HFFc6 (cell line): ENCODE results near the gene CDK5RAP3. TPM values are rescaled to one million over a fixed set of nuclear protein-coding genes. Genes with fewer than 3 reads are reported as not detected.
"Not testable (repeated sequence)": the region's sequence is repeated elsewhere in the genome, so short reads cannot be mapped to it uniquely, and the experiment has no call there.

ENCODE experiments used
- DNase-seq: peaks from one replicate; pipeline ENCODE4 v3.0.0-alpha.2; 2018
- H3K27ac Mint-ChIP-seq: 2 replicates; pipeline ENCODE4 v1.8.0; 2020; ENCODE audit warnings: mild to moderate bottlenecking, mixed read lengths
- H3K27me3 Mint-ChIP-seq: 2 replicates; pipeline ENCODE4 v1.8.0; 2021; ENCODE audit warnings: mild to moderate bottlenecking, moderate library complexity, mixed read lengths; ENCODE audit not compliant: insufficient read depth
- H3K36me3 Mint-ChIP-seq: 2 replicates; pipeline ENCODE4 v1.8.0; 2021; ENCODE audit warnings: low read depth, mixed read lengths
- H3K4me1 Mint-ChIP-seq: 2 replicates; pipeline ENCODE4 v1.8.0; 2020; ENCODE audit warnings: low read depth, mixed read lengths
- H3K4me3 Mint-ChIP-seq: 2 replicates; pipeline ENCODE4 v1.8.0; 2020; ENCODE audit warnings: mild to moderate bottlenecking, moderate library complexity, mixed read lengths
- H3K9me3 Mint-ChIP-seq: 2 replicates; pipeline ENCODE4 v1.8.0; 2020; ENCODE audit warnings: mild to moderate bottlenecking, mixed read lengths
- CTCF ChIP-seq: fragments of 200-600 bp; sonication (generic); IDR thresholded peaks from 2 replicates; pipeline ENCODE4 v1.5.0; 2021; ENCODE audit warnings: antibody characterized with exemption, mild to moderate bottlenecking
- total RNA-seq, 6 experiments: library from RNA; stranded (reverse); fragmentation: NEBNext Ultra II Directional; extraction: Animal tissue kit (Norgen Biotek cat#: 25700); gene quantifications; 2 replicates in 1 of 6; 3 replicates in 5 of 6; pipeline ENCODE4 v1.2.3, GENCODE V29; 2021

The CDK5RAP3 gene
- total RNA-seq, 6 experiments from 2014 or later, result 78.4 to 91.3 (median 81.8) TPM

GRCh38 chr17:47982091-47982617, 11.2 kb downstream of the CDK5RAP3 start:
- no peak for DNase-seq
- Mint-ChIP-seq H3K27me3 (no peaks in the 10 kb centered on the region; the same call in 1 of the 2 replicates), H3K27ac (no peak overlapping the region), H3K36me3 (peaks cover 10% of the 10 kb centered on the region), H3K9me3 (no peaks in the 10 kb centered on the region), H3K4me1 (peaks cover 1% of the 10 kb centered on the region; the same call in 1 of the 2 replicates), H3K4me3 (no peak overlapping the region)
- no peak for TF ChIP-seq CTCF

- H3K4me1 Mint-ChIP-seq, result peaks cover 8% of the 10 kb centered on the region; the same call in 1 of the 2 replicates
- no peak overlapping the region for H3K27ac Mint-ChIP-seq
- H3K27me3 Mint-ChIP-seq, result no peaks in the 10 kb centered on the region; the same call in 1 of the 2 replicates
- no peak for DNase-seq
- peaks cover 10% of the 10 kb centered on the region for H3K36me3 Mint-ChIP-seq
- no peaks in the 10 kb centered on the region for H3K9me3 Mint-ChIP-seq
- no peak overlapping the region for H3K4me3 Mint-ChIP-seq
- TF ChIP-seq CTCF, result no peak
These were observed 11.9 kb downstream of the CDK5RAP3 start for GRCh38 chr17:47982645-47983390.

- Mint-ChIP-seq H3K4me3 (no peak overlapping the region), H3K27me3 (no peaks in the 10 kb centered on the region; the same call in 1 of the 2 replicates), H3K36me3 (peaks cover 7% of the 10 kb centered on the region), H3K27ac (no peak overlapping the region), H3K9me3 (no peaks in the 10 kb centered on the region), H3K4me1 (peaks cover 9% of the 10 kb centered on the region; the same call in 1 of the 2 replicates)
- TF ChIP-seq CTCF, result no peak
- no peak for DNase-seq
These were observed 12.7 kb downstream of the CDK5RAP3 start for GRCh38 chr17:47983492-47984223.

GRCh38 chr17:47986520-47986919, 15.6 kb downstream of the CDK5RAP3 start:
- no peaks in the 10 kb centered on the region for H3K36me3 Mint-ChIP-seq
- no peak overlapping the region for H3K27ac Mint-ChIP-seq
- no peaks in the 10 kb centered on the region for H3K9me3 Mint-ChIP-seq
- no peaks in the 10 kb centered on the region; the same call in 1 of the 2 replicates for H3K27me3 Mint-ChIP-seq
- TF ChIP-seq CTCF, result no peak
- H3K4me1 Mint-ChIP-seq, result peaks cover 9% of the 10 kb centered on the region; the same call in 1 of the 2 replicates
- H3K4me3 Mint-ChIP-seq, result no peak overlapping the region
- no peak for DNase-seq

- no peak for TF ChIP-seq CTCF
- Mint-ChIP-seq H3K36me3 (no peaks in the 10 kb centered on the region), H3K27me3 (no peaks in the 10 kb centered on the region; the same call in 1 of the 2 replicates), H3K9me3 (no peaks in the 10 kb centered on the region), H3K4me1 (peaks cover 9% of the 10 kb centered on the region; the same call in 1 of the 2 replicates), H3K4me3 (no peak overlapping the region), H3K27ac (no peak overlapping the region)
- DNase-seq, result no peak
These were observed 16.4 kb downstream of the CDK5RAP3 start for GRCh38 chr17:47987240-47987835.

- not testable (repeated sequence) for H3K4me3 Mint-ChIP-seq, H3K27ac Mint-ChIP-seq
These were observed 17.5 kb downstream of the CDK5RAP3 start for GRCh38 chr17:47988445-47988844.

More at GRCh38 chr17:47988445-47988844, 17.5 kb downstream of the CDK5RAP3 start:
- H3K27me3 Mint-ChIP-seq, H3K9me3 Mint-ChIP-seq, H3K36me3 Mint-ChIP-seq, H3K4me1 Mint-ChIP-seq, DNase-seq: not testable (repeated sequence)
